NCI-H2196 treated with DMSO at 0.1 percent for 48 hours (cell line): ENCODE data around the gene MPC2.
A peak's percentile ranks its signal among the peaks of the same experiment; 100 is the strongest.

Source experiments
- DNase-seq: peaks from one replicate; lab custom pipeline; 2025; ENCODE audit not compliant: unreplicated experiment; lab: John Stamatoyannopoulos, UW

MPC2 gene

DNA sequence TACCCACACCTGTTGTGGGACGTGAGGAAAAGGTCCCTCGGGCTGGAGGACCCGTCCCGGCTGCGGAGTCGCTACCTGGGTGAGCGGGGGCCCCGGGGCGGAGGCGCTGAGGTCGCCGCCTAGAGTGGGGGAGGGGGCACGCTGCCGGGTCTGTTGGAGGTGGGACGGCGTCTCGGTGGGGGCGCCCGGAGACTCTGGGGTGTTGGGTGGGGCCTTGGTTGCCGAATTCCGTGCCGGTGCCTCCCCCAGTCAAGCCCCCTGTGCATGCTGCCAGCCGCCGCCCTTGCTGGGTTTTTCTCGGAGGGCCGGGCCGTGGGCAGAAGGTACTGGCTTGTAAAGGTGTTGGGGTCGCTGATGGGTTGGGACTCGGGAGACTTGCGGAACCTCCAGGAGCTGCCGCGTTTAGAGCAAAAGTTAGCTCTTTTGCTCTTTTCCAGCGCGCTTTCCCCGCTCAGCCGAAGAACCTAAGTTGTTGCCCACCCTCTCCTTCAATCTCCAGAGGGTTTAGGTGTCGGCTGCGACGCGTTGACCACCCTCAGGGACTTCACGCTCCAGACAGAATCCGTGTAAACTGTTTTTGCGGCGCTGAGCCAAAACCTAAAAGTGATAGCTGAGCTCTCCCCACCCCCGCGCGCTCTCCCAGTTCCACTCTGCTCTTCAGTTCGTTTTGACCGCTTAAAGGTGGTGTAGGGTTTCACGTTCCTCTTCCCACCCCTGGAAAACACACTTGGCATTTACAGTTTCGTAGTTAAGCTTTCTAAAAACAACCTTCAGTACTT lies at the start of gene MPC2:
Gene MPC2 (minus strand): TSS at position 143 of the 779 bp plus-strand sequence. CDS start 1,231 bp downstream, outside the sequence.
- DNase-seq: peak; percentile 12

DNA sequence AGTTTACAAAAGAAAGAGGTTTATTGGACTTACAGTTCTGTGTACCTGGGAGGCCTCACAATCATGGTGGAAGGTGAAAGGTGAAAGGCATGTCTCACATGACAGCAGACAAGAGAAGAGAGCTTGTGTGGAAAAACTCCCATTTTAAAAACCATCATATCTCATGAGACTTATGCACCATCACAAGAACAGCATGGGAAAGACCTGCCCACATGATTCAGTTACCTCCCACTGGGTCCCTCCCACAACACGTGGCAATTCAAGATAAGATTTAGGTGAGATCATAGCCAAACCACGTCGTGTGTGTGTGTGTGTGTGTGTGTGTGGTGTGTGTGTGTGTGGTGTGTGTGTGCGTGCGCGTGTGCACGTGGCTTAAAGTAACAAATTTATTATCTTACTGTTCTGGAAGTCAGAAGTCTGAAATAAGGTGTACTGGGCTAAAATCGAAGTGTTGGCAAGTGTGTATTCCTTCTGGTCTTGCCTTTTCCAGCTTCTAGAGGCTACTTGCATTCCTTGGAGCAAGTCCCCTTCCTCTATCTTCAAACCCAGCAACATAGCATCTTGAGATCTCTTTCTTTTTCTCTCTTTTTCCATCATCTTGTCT lies 48.1 kb upstream of the MPC2 start:
- no peak for DNase-seq

DNA sequence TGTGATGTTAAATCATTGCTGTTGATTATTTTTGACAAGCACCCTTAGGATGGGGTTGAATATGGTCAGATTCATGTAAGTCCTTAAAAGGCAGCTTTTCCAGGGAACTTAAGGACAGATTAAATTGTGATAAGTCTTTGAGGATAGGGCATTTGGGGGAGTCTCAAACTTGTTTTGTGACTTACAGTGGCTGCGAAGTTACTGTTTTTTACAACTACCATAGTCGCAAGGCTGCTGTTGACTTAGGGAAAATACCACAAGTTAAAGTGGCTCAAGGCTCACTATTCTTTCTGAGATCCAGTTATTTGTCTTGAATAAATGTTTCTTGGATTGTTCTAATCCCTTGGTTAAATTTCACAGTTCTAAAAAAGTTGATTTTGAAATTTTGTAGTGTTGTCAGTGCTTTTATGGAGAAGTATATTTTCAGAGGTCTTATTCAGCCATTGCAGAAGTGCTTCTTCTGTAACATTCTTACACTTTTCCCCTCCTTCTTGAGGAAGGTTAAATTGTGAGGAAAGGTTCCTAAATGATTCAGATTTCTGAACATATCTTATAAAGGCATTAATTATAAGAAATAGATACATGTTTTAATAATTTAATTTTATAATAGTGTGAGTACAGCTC lies 47.0 kb upstream of the MPC2 start:
- no peak for DNase-seq

DNA sequence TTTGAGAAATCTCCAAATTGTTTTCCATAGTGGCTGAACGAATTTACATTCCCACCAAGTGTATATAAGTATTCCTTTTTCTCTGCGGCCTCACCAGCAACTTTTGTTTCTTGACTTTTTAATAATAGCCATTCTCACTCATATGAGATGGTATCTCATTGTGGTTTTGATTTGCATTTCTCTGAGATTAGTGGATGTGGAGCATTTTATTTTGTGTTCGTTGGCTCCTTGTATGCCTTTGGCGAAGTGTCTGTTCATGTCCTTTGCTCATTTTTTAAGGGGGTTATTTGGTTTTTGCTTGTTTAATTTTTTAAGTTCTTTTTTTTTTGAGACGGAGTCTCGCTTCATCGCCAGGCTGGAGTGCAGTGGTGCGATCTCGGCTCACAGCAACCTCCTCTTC lies 45.1 kb upstream of the MPC2 start:
- DNase-seq: no peak

DNA sequence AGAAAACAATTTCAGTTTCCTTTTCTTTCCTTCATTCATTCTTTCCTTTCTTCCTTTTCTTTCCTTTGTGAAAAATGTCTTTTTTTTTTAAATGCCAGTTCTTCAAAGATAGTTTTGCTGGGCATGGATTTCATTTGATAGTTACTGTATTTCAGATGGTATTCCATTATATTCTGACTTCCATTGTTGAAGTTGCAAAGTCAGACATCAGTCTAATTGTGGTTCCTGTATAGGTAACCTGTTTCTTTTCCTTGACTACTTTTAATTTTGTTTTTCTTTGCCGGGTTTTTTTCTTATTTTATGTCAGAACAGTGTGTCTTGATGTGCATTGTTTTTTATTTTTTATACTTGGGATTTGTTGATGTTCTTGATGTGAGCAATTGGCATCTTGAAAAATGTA lies 40.4 kb upstream of the MPC2 start:
- DNase-seq: no peak

DNA sequence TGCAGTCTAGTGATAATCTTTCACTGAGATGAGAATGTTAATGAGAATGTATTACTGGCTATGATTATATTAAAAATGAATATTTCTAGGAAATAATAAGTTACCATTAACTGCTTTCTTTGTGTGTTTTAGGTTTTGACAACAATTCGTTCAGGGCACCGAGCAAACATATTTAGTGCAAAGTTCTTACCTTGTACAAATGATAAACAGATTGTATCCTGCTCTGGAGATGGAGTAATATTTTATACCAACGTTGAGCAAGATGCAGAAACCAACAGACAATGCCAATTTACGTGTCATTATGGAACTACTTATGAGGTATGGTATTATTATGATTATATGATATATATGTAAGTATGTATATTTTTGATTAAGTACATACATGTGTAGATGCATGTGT lies 37.8 kb upstream of the MPC2 start:
- DNase-seq: no peak

DNA sequence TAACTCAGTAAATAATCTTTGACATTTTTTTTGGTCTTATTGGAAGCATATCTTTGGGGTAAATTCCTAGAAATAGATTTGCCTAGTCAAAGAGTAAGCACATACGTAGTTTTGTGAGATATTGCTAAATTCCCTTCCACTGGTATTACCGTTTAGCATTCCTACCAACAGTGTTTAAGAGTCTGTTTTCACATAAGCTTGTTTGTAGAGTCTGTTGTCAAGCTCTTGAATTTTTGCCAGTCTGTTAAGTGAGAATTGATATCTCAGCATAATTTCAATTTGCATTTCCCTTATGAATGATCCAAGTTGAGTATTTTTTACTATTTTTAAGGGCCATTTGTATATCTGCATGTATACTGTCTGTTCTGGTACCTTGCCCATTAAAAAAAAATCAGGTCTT lies 37.0 kb upstream of the MPC2 start:
- DNase-seq: no peak

DNA sequence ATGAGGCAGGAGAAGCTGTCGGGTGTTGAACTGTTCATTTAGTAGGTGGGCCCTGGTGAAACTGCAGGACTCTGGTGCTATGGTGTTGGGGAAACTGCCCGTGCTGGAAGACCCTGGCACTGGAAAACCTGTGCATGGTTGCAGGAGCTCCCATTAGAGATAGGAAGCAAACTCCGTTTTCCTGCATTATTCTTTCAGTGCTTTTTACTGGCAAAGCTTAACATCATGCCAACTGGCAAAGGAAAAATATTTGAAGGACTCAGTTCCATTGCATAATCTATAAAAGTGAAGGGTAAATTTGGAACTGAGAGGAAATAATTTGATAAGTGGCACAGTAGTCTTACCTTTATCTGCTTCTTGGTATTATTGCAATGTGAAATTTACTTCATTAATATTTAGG lies 31.7 kb upstream of the MPC2 start:
- DNase-seq: no peak

DNA sequence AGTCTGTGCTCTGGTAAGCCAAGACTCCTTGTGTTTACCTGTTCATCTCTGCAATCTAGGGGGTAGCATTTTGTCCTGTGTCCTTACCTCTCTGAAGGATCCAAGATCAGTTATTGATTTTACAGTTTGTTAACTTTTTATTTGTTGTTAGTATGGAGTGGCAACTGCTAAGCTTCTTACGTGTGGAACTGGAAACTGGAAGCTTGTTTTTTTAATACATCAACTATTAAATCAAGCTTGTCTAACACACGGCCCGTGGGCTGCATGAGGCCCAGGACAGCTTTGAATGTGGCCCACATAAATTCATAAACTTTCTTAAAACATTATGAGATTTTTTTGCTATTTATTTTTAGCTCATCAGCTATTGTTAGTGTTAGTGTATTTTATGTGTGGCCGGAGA lies 29.2 kb upstream of the MPC2 start:
- no peak for DNase-seq

DNA sequence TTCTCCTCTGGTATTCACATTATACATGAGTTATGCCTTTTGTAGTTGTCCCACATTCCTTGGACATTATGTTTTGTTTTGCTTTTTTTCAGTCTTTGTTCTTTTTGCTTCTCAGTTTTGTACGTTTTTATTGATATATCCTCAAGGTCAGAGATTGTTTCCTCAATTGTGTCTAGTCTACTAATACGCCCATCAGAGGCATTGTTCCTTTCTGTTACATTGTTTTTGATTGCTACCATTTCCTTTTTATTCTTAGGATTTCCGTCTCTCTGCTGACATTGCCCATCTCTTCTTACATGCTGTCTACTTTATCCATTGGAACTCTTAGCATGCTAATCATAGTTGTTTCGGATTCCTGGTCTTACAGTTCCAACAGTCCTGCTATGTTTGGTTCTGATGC lies 27.8 kb upstream of the MPC2 start:
- DNase-seq: no peak

DNA sequence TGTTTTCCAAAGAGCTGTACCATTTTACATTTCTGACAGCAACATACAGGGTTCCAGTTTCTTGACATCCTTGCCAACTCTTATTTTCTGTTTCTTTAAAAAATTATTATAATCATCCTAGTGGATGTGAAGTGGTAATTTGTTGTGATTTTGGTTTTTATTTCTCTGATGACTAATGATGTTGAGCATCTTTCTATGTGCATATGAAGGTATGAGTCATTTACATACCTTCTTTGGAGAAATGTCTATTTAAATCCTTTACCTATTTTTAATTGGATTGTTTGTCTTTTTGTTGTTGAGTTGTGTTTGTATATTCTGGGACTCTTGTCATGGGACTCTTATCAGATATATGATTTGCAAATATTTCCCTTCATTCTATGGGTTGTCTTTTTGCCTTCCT lies 20.8 kb upstream of the MPC2 start:
- no peak for DNase-seq

DNA sequence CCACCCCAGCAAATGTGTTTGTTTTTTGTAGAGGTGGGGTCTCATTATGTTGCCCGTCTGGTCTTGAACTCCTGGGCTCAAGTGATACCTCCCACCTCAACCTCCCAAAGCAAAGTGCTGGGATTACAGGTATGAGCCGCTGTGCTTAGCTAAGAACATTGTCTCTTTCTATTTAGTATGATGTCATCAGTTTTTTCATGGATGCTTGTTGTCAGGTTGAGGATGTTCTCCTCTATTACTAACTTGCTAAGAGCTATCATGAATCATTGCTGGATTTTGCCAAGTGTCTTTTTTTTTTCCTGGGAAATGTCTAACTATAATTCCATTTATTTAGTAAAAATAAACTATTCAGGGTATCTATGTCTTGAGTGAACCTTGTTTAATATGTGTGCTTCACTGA lies 19.0 kb upstream of the MPC2 start:
- no peak for DNase-seq

DNA sequence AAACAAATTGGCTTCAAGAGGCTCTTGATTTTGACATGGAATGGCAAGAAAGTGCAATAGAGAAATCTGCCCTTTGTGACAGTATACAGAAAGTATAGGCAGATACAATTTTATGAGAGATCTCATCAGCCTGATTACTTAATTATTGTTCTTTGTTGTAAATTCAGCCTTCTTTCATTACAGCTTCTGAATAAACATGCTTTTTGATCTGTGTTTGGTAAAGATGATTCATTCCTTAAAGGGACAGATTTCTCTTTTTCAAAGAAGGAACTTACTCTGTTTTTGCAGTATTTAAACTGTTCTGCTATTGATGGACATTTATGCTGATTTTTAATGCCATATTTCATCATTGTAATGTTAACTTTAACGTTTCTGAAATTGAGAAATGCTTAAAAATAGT lies 13.7 kb upstream of the MPC2 start:
- DNase-seq: no peak

DNA sequence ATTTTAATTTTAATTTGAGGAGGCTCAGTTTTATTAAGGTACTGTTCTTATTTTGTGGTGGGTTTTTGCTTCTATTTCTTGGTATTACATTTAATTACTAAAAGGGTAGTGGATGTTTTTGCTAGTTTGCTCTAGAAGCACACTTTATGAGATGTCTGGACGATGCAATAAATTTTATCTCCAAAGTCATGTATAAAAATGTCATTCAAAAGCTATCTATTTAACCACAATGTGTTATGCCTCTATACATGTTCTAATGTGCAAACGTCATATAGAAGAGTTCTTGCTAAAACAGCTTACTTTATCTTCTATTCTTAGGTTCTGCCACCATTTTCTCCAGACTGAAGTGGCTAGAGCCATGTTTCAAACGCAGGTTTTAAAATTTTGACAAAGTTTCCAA lies 12.9 kb upstream of the MPC2 start:
- DNase-seq: no peak

DNA sequence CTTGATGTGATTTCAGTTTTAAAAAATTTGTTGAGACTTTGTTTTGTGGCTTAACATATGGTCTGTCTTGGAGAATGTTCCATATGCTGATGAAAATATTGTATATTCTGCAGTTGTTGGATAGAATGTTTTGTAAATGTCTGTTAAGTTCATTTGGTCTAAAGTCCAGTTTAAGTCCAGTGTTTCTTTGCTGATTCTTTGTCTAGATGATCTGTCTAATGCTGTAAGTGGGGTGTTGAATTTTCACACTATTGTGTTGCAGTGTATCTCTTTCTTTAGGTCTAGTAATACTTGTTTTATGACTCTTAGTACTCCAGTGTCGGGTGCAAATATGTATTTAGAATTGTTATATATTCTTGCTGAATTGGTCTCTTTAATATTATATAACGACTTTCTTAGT lies 10.9 kb upstream of the MPC2 start:
- DNase-seq: no peak

DNA sequence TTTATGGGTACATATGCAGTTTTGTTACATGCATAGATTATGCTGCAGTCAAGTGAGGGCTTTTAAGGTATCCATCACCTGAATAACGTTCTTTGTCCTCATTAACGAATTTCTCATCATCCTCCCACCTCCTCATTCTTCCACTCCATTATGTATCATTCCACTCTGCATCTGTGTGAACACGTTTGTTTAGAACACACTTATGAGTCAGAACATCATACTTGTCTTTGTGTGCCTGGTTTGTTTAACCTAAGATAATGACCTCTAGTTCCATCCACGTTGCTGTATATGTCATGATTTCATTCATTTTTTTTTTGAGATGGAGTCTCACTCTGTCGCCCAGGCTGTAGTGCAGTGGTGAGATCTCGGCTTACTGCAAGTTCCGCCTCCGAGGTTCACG lies 6.7 kb upstream of the MPC2 start:
- no peak for DNase-seq

DNA sequence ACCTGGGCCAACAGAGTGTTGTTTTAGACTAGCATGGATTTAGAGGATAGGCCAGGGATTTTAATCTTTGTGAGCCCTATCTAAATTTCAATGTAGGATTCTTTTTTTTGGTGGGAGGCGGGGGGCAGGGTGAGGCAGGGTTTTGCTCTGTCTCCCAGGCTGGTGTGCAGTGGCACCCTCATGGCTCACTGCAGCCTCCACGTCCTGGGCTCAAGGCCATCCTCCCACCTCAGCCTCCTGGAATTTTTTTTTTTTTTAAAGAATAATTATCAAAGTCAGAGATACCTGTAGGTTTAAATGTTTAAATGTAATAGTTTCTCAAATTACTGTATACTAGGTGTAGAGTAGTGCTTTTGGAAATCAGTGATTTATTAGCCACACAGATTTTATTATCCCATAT lies 3.4 kb upstream of the MPC2 start:
- no peak for DNase-seq

DNA sequence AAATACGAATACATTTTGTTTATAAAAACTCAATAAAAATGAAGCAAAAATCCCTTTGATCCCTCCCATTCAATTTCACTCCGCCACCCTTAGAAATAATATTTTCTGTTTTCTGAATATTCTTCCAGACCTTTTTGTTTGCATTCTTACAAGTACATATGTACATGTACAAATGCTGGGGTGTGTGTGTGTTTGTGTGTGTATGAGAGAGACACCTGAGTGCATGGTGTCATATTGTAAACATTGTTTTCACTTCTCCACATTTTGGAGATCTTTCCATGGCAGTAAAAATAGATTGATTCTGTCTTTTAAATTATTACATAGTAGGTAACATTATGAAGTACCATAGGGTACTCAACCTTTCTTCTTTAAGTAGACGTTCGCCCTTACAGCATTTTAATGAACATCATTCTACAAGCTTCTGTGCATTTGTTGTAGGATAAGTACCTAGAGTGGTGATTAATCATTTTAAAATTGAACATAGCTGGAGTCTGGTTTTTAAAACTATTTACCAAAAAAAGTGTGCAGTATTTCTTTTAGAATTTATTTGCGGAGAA lies 1.3 kb upstream of the MPC2 start:
- no peak for DNase-seq

DNA sequence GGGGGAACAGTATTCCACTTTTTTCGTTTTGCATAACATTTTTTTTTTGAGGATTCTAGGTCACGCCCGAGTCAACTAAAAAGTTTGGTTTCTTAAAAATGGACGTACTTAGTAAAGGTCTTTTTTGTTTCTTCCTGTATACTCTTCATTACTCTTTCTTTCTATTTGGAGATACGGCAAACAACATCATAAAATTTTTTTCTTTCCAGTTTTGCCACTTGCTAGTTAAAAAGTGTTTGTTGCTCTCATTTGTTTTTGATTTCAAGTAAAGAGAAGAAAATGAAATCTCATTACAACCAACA lies 788 bp upstream of the MPC2 start:
- no peak for DNase-seq

DNA sequence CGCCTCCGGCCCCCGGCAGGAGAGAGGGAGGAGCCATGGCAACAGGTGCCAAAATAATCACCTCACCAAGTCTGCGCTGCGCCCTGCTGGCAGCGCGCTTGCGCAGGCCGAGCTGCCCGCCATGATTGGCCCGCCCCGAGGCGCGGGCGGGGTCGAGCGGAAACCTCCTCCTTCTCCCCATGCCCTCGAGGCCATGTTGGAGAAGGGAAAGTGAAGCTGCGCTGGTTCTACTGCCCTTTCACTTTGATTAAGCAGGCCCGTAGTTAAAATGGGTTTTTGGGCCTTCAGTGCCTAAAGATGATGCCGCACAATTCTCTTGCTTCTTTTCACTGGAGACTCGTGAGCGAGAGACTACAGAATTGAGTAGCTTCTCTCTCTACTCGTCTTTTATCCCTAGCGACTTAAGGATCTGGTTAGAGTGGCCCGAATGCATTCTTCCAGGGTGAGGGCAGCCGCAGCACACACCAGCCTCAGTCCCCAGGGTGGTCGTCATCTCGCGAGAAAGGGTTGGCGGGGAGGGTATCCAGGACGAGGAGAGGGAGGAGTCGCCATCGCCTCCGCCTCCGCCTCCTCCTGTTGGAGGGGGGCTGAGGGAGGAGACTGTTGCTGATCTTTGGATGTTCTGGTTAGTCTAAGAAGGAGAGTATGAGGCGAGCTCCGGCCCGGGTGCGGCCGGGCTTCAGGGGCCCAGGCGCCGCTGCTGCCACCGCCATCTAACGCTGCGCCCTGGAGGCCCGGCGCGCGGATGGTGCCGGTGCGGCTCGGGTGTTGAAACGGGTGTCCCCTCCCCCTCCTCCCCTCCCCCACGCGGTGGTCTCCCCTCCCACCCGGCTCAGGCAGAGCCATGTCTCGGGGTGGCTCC lies 573 bp downstream of the MPC2 start, which contains the start of gene DCAF6:
Gene DCAF6 (plus strand): TSS at position 616 of the 862 bp plus-strand sequence. CDS start 229 bp downstream, at position 845.
- peak; percentile 96 for DNase-seq
